LNCaP clone FGC (cell line): ENCODE results near the gene SPI1.

ENCODE experiments used
- DNase-seq: peaks from one replicate; pipeline ENCODE4 v3.0.0-alpha.2; 2011; ENCODE audit warnings: low read depth
- H3K4me3 ChIP-seq: 2 replicates; pipeline ENCODE4 v1.5.1; 2011; ENCODE audit warnings: mild to moderate bottlenecking, low read depth, low read length, control low read depth
- CTCF ChIP-seq: IDR thresholded peaks from 2 replicates; pipeline ENCODE4 v1.5.1; 2012; ENCODE audit warnings: mild to moderate bottlenecking; ENCODE audit not compliant: control insufficient read depth, insufficient read depth; ENCODE audit errors: extremely low read depth

The SPI1 gene

DNA sequence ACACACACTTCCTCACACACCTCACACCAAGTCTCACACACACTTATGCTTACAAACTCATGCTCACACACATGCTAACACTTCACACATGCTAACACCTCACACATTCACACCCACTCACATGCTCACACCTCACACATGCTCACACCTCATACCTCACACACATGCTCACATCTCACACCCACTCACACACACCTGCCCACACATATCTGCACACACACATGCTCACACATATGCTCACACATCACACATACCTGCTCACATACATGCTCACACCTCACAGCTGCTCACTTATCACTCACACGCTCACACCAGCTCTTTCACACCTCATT is 21.4 kb downstream of the SPI1 start:
- no peak for TF ChIP-seq CTCF
- DNase-seq: no peak
- H3K4me3 ChIP-seq: no peak overlapping the region

DNA sequence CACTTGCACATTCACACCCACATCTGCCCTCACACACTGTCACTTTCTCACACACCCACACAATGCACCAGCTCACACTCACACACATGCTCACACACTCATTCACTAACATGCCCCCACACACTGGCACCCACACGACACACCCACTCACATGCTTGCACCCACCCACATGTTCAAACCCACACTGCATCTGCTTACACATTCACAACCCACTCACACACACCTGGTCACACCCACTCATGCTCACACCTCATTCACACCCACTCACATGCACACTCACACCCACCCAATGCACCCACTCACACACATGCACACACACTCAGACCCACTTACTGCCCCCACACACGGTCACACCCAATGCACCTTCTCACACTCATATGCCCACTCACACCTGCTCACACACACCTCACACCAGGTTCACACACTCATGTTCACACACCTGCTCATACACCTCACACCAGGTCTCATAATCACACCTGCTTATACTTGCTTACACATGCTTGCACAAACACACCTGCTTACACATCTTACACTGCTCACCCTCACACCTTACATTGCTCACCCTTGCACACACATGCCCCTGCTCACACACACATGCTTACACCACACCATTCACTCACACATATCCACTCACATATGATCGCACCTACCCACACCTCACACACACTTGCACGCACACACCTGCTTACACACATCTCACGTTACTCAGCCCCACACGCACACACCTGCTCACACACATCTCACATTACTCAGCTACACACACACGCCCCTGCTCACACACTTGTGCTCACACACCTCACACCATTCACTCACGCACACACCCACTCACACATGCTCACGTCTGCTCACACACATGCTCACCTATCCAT is 22.0 kb downstream of the SPI1 start:
- TF ChIP-seq CTCF: no peak
- no peak for DNase-seq
- no peak overlapping the region for H3K4me3 ChIP-seq

- DNase-seq: peak; percentile 97
- peak overlapping the region; percentile 33 for H3K4me3 ChIP-seq
- peak; percentile 100 for TF ChIP-seq CTCF
These were observed 22.8 kb downstream of the SPI1 start for GRCh38 chr11:47355283-47356128.

DNA sequence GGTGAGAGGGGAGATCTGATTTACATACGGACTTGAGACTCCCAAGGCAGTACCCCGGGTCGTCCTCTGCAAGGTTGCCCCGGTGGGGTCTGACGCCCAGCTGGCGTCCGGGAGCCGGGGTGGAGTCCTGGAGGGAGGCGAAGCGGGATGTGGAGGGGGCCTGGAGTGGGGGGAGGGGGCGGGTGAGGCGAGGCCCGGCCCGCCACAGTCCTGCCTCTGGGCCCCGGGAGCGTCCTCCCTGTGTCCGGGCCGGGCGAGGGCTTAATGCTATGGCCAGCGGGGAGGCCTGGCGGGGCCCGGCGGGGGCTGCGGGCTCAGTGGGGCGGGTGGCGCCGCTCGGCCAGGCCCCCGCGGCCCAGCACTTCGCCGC is 23.4 kb downstream of the SPI1 start:
- H3K4me3 ChIP-seq: no peak overlapping the region; the same call in 1 of the 2 replicates
- no peak for TF ChIP-seq CTCF
- no peak for DNase-seq

- no peak for TF ChIP-seq CTCF
- H3K4me3 ChIP-seq: no peak overlapping the region
- no peak for DNase-seq
These were observed 24.2 kb downstream of the SPI1 start for GRCh38 chr11:47353978-47354774.

GRCh38 chr11:47352556-47352955 is 25.8 kb downstream of the SPI1 start, which contains the start of gene MYBPC3:
MYBPC3 (minus strand) TSS chr11:47352702; CDS start chr11:47352647, 55 bp downstream.
- DNase-seq: no peak
- no peak for TF ChIP-seq CTCF
- no peak within 1 kb of the TSS for H3K4me3 ChIP-seq
